Naive thymus-derived CD4-positive, alpha-beta T cell (primary cell): ENCODE data around the gene ZKSCAN8. TPM values are rescaled to one million over a fixed set of nuclear protein-coding genes. Genes with fewer than 3 reads are reported as not detected.

ENCODE experiments used
- ATAC-seq: fragments of 150-1000 bp; cut with Tn5 transposase; 2 replicates; pipeline ENCODE4 v1.10.0; 2021; ENCODE audit warnings: mild to moderate bottlenecking, moderate library complexity
- CTCF ChIA-PET: fragments of 350-600 bp; sonication (Branson Sonifier 250); formaldehyde crosslinking; loops from one replicate; lab custom pipeline; 2021; ENCODE audit warnings: antibody characterized with exemption; lab: Charles Lee
- POLR2A ChIA-PET: fragments of 350-600 bp; sonication (Branson Sonifier 250); formaldehyde crosslinking; loops from one replicate; lab custom pipeline; 2021; ENCODE audit warnings: antibody characterized with exemption, inconsistent platforms; lab: Charles Lee
- DNase-seq, 9 donors: peaks; one replicate each; pipeline versions ENCODE4 v3.0.0 to v3.0.0-alpha.2; 2020 to 2022; ENCODE audit warnings: mixed read lengths in 1 of 9
- H3K27ac ChIP-seq: one replicate; pipeline ENCODE4 v1.7.0; 2013; ENCODE audit warnings: mild to moderate bottlenecking, low read depth, low read length, moderate library complexity
- H3K27me3 ChIP-seq, 2 donors: one replicate each; pipeline ENCODE4 v1.7.0; 2013; ENCODE audit warnings: low read length in 2 of 2, mild to moderate bottlenecking in 2 of 2, moderate library complexity in 2 of 2; ENCODE audit not compliant: control insufficient read depth in 2 of 2, insufficient read depth in 2 of 2
- H3K36me3 ChIP-seq, 3 experiments: 1 replicate in 2 of 3; 2 replicates in 1 of 3; pipeline ENCODE4 v1.7.0; 2013; ENCODE audit warnings: low read length in 3 of 3, mild to moderate bottlenecking in 3 of 3, moderate library complexity in 1 of 3; ENCODE audit not compliant: insufficient read depth in 3 of 3, control insufficient read depth in 2 of 3
- H3K4me1 ChIP-seq, 2 donors: one replicate each; pipeline ENCODE4 v1.7.0; 2013; ENCODE audit warnings: low read length in 2 of 2, mild to moderate bottlenecking in 2 of 2, moderate library complexity in 1 of 2; ENCODE audit not compliant: control insufficient read depth in 2 of 2, insufficient read depth in 2 of 2
- H3K4me3 ChIP-seq: 2 replicates; pipeline ENCODE4 v1.7.0; 2013; ENCODE audit warnings: mild to moderate bottlenecking, low read length
- H3K9me3 ChIP-seq, 3 experiments: 1 replicate in 2 of 3; 2 replicates in 1 of 3; pipeline ENCODE4 v1.7.0; 2013; ENCODE audit warnings: low read length in 3 of 3; ENCODE audit not compliant: control insufficient read depth in 2 of 3
- H3K27ac Mint-ChIP-seq, 9 donors: one replicate each; pipeline ENCODE4 v1.8.0; 2020 to 2022; ENCODE audit warnings: mixed read lengths in 9 of 9, mild to moderate bottlenecking in 8 of 9, moderate library complexity in 5 of 9, inconsistent platforms in 2 of 9
- H3K27me3 Mint-ChIP-seq, 5 donors: one replicate each; pipeline ENCODE4 v1.8.0; 2021 to 2022; ENCODE audit warnings: mixed read lengths in 5 of 5, mild to moderate bottlenecking in 1 of 5
- H3K36me3 Mint-ChIP-seq, 5 donors: one replicate each; pipeline ENCODE4 v1.8.0; 2020 to 2022; ENCODE audit warnings: mixed read lengths in 5 of 5, mild to moderate bottlenecking in 3 of 5, inconsistent platforms in 1 of 5
- H3K4me1 Mint-ChIP-seq, 7 donors: one replicate each; pipeline ENCODE4 v1.8.0; 2020 to 2022; ENCODE audit warnings: mixed read lengths in 7 of 7, mild to moderate bottlenecking in 3 of 7, inconsistent platforms in 1 of 7
- H3K4me3 Mint-ChIP-seq, 10 donors: one replicate each; pipeline ENCODE4 v1.8.0; 2020 to 2022; ENCODE audit warnings: mild to moderate bottlenecking in 10 of 10, mixed read lengths in 10 of 10, moderate library complexity in 6 of 10, inconsistent platforms in 2 of 10
- H3K9me3 Mint-ChIP-seq, 11 donors: one replicate each; pipeline ENCODE4 v1.8.0; 2020 to 2022; ENCODE audit warnings: mixed read lengths in 11 of 11, mild to moderate bottlenecking in 4 of 11, inconsistent platforms in 1 of 11, moderate library complexity in 1 of 11
- intact Hi-C, 2 donors: fragments of 100-400 bp; cut with micrococcal nuclease; formaldehyde crosslinking; loops; one replicate each; pipeline ENCODE4 v1.15.1; 2023
- polyA plus RNA-seq, 2 donors: library from polyadenylated mRNA; unstranded; fragments of 300-500 nt; fragmentation: Illumina TruSeq; gene quantifications; one replicate each; pipeline ENCODE4 v1.2.3, GENCODE V29; 2021
- total RNA-seq, 6 experiments: library from RNA in 5 of 6; stranded (reverse) in 5 of 6; gene quantifications; 1 replicate in 5 of 6; 2 replicates in 1 of 6; pipeline ENCODE4 v1.2.3 and lab custom pipeline; 2021 to 2026

The ZKSCAN8 gene
- total and polyA plus RNA-seq, 7 experiments from 2014 or later, result 0.52 to 46.7 (median 25.0) TPM

DNA sequence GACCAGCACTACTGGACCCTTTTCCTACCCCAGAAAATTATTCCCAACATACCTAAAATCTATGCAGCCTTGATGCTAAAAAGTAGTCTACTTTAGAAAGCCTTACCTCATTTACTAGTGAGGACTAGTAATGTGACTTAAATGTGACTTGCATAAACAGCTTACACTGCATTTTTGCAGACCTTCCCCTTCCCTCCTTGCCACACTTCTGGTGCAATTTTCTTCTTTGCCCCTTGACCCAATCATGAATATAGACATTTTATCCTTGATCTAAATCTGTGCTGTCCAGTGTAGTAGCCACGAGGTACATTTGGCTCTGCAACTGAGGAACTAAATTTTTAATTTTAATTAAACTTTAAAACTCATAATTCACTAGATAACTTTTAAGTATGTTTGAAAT lies 7.0 kb upstream of the ZKSCAN8 start:
- Histone ChIP-seq H3K4me1 (peaks cover 10 to 11% of the 10 kb centered on the region in 2 donors), H3K27ac (peak overlapping the region; percentile 29), H3K27me3 (no peaks in the 10 kb centered on the region), H3K4me3 (no peak overlapping the region), H3K36me3 (peaks cover 0 to 5% (median 0%) of the 10 kb centered on the region in 3 experiments), H3K9me3 (no peaks in the 10 kb centered on the region)
- peaks cover 25 to 67% (median 57%) of the 10 kb centered on the region in 7 donors for H3K4me1 Mint-ChIP-seq
- peak overlapping the region in 5 of 9 donors; percentile 14 to 82 (median 66) for H3K27ac Mint-ChIP-seq
- intact Hi-C loops, result loop anchor here (1.0 to 10.0 kb wide), 7 partner anchors 222 to 1980 kb away; partner anchors contain the start of gene ZNF311 (in 1 of the 2)
- H3K9me3 Mint-ChIP-seq, result peaks cover 0 to 1% (median 0%) of the 10 kb centered on the region in 11 donors
- H3K4me3 Mint-ChIP-seq, result peak overlapping the region in 1 of 10 donors; percentile 42
- CTCF ChIA-PET, result interaction anchor here (0.7 to 1.5 kb wide), 2 partner anchors 10 to 221 kb away, joined by 3 to 4 read pairs; partner anchors contain the start of gene ZSCAN16
- ATAC-seq, result no peak
- H3K27me3 Mint-ChIP-seq, result no peaks in the 10 kb centered on the region
- peaks cover 0 to 3% (median 0%) of the 10 kb centered on the region in 5 donors for H3K36me3 Mint-ChIP-seq
- no peak for DNase-seq
- POLR2A ChIA-PET, result interaction anchor here (0.6 kb wide), 1 partner anchor 26 kb away, joined by 3 read pairs; no protein-coding TSS in a partner anchor

DNA sequence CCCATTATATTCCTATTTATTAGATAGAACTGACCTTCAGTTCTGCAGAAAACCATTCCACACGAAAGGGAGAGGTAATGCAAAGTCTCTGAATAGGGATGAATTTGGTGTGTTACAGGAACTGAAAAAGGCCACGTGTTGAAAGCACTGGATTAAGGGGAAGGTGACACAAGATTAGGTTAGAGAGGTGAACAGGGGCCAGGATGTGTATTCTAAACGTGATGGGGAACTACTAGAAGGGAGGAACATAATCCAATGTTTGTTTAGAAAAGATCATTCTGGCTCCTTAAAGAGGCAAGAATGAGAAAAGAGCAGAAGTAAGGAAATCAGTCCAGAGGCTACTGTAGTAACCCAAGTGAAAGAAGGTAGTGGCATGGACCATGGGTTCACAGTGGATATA lies 6.3 kb upstream of the ZKSCAN8 start:
- H3K36me3 Mint-ChIP-seq, result peaks cover 0 to 3% (median 0%) of the 10 kb centered on the region in 5 donors
- CTCF ChIA-PET, result interaction anchor here (0.9 kb wide), 1 partner anchor 10 kb away, joined by 3 read pairs; no protein-coding TSS in a partner anchor

DNA sequence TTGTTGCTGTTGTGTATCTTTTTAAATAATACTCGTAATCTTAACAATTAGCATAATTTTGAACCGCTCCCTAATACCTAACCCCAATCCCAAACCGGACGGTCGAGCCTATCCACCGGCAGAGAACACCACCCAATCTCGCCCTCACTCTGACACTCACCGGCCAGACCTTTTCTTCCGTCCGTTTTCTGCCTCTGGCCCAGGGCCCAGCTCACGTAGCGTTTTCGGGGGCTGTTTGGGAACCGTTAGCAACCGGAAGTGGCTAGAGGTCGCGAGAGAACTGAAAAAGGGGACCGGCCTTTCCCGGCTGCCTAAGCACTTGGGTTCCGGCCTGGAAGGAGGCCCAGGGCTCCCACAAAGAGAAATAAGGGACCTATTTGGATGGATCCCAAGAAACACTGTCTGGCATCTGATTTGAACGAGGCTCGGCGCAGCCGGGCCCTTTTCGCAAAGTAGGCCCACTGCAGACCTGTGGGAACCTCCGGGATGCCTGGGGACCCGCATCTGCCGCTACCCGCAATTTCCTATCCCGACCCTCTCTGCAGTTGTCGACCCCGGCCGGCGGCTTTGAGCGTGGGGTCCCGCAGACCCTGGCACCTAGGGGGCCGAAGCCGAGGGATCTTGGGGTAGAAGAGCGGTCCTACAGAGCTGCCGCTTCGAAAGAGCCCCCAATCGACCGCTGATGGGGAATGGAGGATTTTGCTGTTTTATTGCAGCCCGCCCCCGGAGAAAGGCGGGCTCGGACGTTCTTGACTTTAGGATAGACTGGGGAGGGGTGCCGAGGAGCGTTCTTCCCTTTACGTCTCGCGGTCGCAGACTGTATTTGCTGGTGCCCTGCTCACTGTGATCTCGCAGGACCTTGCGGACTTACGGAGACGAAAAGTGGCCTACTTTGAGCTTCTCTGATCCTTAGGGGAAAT lies 4.8 kb upstream of the ZKSCAN8 start:
- DNase-seq, result peak; percentile 45 to 72 (median 56)
- Mint-ChIP-seq H3K4me1 (peaks cover 31 to 78% (median 72%) of the 10 kb centered on the region in 7 donors), H3K4me3 (peak overlapping the region; percentile 91 to 100 (median 94)), H3K27me3 (no peaks in the 10 kb centered on the region), H3K27ac (peak overlapping the region; percentile 91 to 100 (median 97)), H3K9me3 (peaks cover 0 to 1% (median 0%) of the 10 kb centered on the region in 11 donors), H3K36me3 (peaks cover 0 to 3% (median 0%) of the 10 kb centered on the region in 5 donors)
- H3K27me3 ChIP-seq, result no peaks in the 10 kb centered on the region
- peaks cover 10 to 19% of the 10 kb centered on the region in 2 donors for H3K4me1 ChIP-seq
- ChIA-PET CTCF (interaction anchor here (0.9 to 1.2 kb wide), 2 partner anchors 9 to 12 kb away, joined by 3 read pairs; no protein-coding TSS in a partner anchor), POLR2A (interaction anchor here (0.7 to 6.4 kb wide), 14 partner anchors 11 to 1418 kb away, joined by 3 to 75 read pairs (median 4); partner anchors contain the start of genes ZKSCAN3, ZKSCAN4, ZSCAN16 and ZSCAN26)
- intact Hi-C loops, result loop anchor here (1.0 to 10.0 kb wide), 15 partner anchors 13 to 1982 kb away; partner anchors contain the start of genes ZKSCAN4 (in 2 of the 2), ZSCAN12 (in 2 of the 2), ZSCAN16 (in 2 of the 2) and ZSCAN26 (in 2 of the 2)
- peak; percentile 56 for ATAC-seq
- H3K36me3 ChIP-seq, result peaks cover 0 to 7% (median 0%) of the 10 kb centered on the region in 3 experiments
- H3K27ac ChIP-seq, result peak overlapping the region; percentile 98
- H3K4me3 ChIP-seq, result peak overlapping the region; percentile 89
- no peaks in the 10 kb centered on the region for H3K9me3 ChIP-seq

More for the DNA sequence above, 6.3 kb upstream of the ZKSCAN8 start:
- DNase-seq, result no peak
- POLR2A ChIA-PET, result interaction anchor here (1.2 to 2.3 kb wide), 3 partner anchors 30 to 221 kb away, joined by 3 to 19 read pairs (median 6); partner anchors contain the start of gene ZSCAN26
- Histone ChIP-seq H3K36me3 (peaks cover 0 to 4% (median 0%) of the 10 kb centered on the region in 3 experiments), H3K4me3 (no peak overlapping the region), H3K27me3 (no peaks in the 10 kb centered on the region), H3K9me3 (no peaks in the 10 kb centered on the region), H3K4me1 (peaks cover 10 to 12% of the 10 kb centered on the region in 2 donors), H3K27ac (peak overlapping the region; percentile 98)
- peaks cover 0 to 1% (median 0%) of the 10 kb centered on the region in 11 donors for H3K9me3 Mint-ChIP-seq
- no peaks in the 10 kb centered on the region for H3K27me3 Mint-ChIP-seq
- no peak for ATAC-seq
- H3K4me1 Mint-ChIP-seq, result peaks cover 25 to 71% (median 61%) of the 10 kb centered on the region in 7 donors
- H3K4me3 Mint-ChIP-seq, result peak overlapping the region; percentile 91 to 100 (median 94)
- peak overlapping the region; percentile 91 to 100 (median 97) for H3K27ac Mint-ChIP-seq
- intact Hi-C loops, result loop anchor here (5.0 to 10.0 kb wide), 6 partner anchors 233 to 1981 kb away; partner anchors contain the start of gene ZNF311 (in 1 of the 2)

DNA sequence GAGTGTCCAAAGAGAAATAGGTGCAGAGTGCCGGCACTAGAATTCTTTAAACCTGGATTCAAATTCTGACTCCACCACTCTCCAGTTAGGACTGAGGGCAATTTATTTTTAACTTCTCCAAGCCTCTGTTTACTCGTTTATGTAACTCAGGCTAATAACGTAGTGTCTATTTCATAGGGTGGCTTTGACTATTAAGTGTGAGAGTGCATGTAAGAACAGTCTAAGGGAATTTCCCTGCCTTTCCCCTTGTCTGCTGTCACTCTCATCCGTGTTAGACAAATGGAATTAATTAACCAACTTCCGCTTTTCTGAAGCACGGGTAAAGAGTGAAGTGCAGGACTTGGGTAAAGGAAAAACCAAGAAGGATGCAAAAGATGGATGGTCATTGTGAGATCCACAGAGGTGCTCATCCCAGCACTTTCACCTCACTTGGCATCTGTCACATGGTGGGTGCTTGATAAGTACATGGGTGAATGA lies 4.1 kb upstream of the ZKSCAN8 start:
- Histone ChIP-seq H3K27ac (peak overlapping the region; percentile 98), H3K4me3 (peak overlapping the region; percentile 89), H3K36me3 (peaks cover 0 to 8% (median 0%) of the 10 kb centered on the region in 3 experiments), H3K27me3 (no peaks in the 10 kb centered on the region), H3K9me3 (no peaks in the 10 kb centered on the region), H3K4me1 (peaks cover 13 to 23% of the 10 kb centered on the region in 2 donors)
- Mint-ChIP-seq H3K36me3 (peaks cover 0 to 4% (median 0%) of the 10 kb centered on the region in 5 donors), H3K4me1 (peaks cover 32 to 84% (median 78%) of the 10 kb centered on the region in 7 donors), H3K27me3 (no peaks in the 10 kb centered on the region), H3K4me3 (peak overlapping the region; percentile 91 to 100 (median 94)), H3K27ac (peak overlapping the region; percentile 91 to 100 (median 97)), H3K9me3 (peaks cover 0 to 1% (median 0%) of the 10 kb centered on the region in 11 donors)
- POLR2A ChIA-PET, result interaction anchor here (0.7 to 6.4 kb wide), 10 partner anchors 11 to 272 kb away, joined by 3 to 75 read pairs (median 4); partner anchors contain the start of genes ZKSCAN4, ZSCAN16 and ZSCAN26
- intact Hi-C loops, result loop anchor here (1.0 to 10.0 kb wide), 13 partner anchors 13 to 1983 kb away; partner anchors contain the start of genes ZSCAN26 (in 2 of the 2), ZKSCAN4 (in 1 of the 2), ZNF165 (in 1 of the 2) and ZNF311 (in 1 of the 2)
- ATAC-seq (peak; percentile 70), DNase-seq (peak in 7 of 9 donors; percentile 20 to 79 (median 38))
- CTCF ChIA-PET, result interaction anchor here (1.0 to 1.6 kb wide), 3 partner anchors 9 to 218 kb away, joined by 3 to 4 read pairs (median 3); no protein-coding TSS in a partner anchor

DNA sequence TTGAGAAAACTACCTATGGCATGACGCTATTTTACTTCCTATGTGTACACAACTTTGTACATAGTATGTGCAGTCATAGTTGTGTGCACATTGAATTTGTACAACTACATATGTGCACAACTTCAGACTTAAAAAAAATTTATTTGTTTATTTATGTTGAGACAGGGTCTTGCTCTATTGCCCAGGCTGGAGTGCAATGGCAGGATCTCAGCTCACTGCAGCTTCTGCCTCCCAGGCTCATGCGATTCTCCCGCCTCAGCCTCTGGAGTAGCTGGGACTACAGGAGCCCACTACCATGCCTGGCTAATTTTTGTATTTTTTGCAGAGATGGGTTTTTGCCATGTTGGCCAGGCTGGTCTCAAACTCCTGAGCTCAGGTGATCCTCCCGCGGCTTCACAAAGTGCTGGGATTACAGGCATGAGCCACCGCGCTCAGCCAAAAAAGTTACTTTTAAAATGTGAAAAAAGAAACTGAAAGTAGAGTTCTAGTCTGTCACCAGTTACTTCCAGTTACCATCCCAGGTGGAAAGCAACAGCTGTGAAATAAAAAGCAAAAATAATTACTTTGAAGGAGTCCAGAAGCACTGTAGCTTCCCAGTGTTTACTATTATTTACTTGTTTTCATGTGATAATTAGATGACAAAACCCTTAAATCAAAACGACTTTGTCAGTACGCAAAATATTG lies 1.7 kb upstream of the ZKSCAN8 start:
- no peaks in the 10 kb centered on the region for H3K9me3 Mint-ChIP-seq
- Histone ChIP-seq H3K4me3 (peak overlapping the region; percentile 19), H3K27ac (peak overlapping the region; percentile 59), H3K4me1 (peaks cover 19 to 30% of the 10 kb centered on the region in 2 donors), H3K9me3 (no peaks in the 10 kb centered on the region), H3K36me3 (peaks cover 0 to 4% (median 0%) of the 10 kb centered on the region in 3 experiments), H3K27me3 (no peaks in the 10 kb centered on the region)
- intact Hi-C loops, result loop anchor here (2.0 to 10.0 kb wide), 10 partner anchors 197 to 1985 kb away; partner anchors contain the start of genes ZSCAN23 (in 2 of the 2), ZNF311 (in 1 of the 2) and ZSCAN31 (in 1 of the 2)
- H3K4me3 Mint-ChIP-seq, result peak overlapping the region; percentile 69 to 99 (median 96)
- POLR2A ChIA-PET, result interaction anchor here (1.6 to 6.4 kb wide), 9 partner anchors 8 to 302 kb away, joined by 3 to 75 read pairs (median 11); partner anchors contain the start of genes ZKSCAN4, ZSCAN16, ZSCAN26 and ZSCAN31
- peaks cover 0 to 12% (median 11%) of the 10 kb centered on the region in 5 donors for H3K36me3 Mint-ChIP-seq
- H3K4me1 Mint-ChIP-seq, result peaks cover 33 to 81% (median 75%) of the 10 kb centered on the region in 7 donors
- no peaks in the 10 kb centered on the region for H3K27me3 Mint-ChIP-seq
- ATAC-seq, result no peak
- CTCF ChIA-PET, result interaction anchor here (0.7 to 1.8 kb wide), 4 partner anchors 14 to 216 kb away, joined by 3 to 6 read pairs (median 4); no protein-coding TSS in a partner anchor
- peak in 3 of 9 donors; percentile 11 to 27 (median 19) for DNase-seq
- H3K27ac Mint-ChIP-seq, result peak overlapping the region; percentile 79 to 100 (median 90)
